Muscle of leg (tissue), 11 donors: ENCODE measurements around the gene MYL10. TPM values are rescaled to one million over a fixed set of nuclear protein-coding genes. Genes with fewer than 3 reads are reported as not detected.

Experiments
- DNase-seq: peaks from one replicate; pipeline ENCODE4 v3.0.0; 2013
- H3K27ac ChIP-seq: one replicate; pipeline ENCODE4 v1.5.1; 2013; ENCODE audit warnings: mild to moderate bottlenecking, low read length, control low read depth
- H3K27me3 ChIP-seq: one replicate; pipeline ENCODE4 v1.6.1; 2013; ENCODE audit warnings: low read length; ENCODE audit not compliant: control insufficient read depth, insufficient read depth
- H3K36me3 ChIP-seq: one replicate; pipeline ENCODE4 v1.6.1; 2013; ENCODE audit warnings: low read length; ENCODE audit not compliant: control insufficient read depth, insufficient read depth
- H3K4me1 ChIP-seq: one replicate; pipeline ENCODE4 v1.6.1; 2013; ENCODE audit warnings: low read length; ENCODE audit not compliant: control insufficient read depth, insufficient read depth
- H3K4me3 ChIP-seq: one replicate; pipeline ENCODE4 v1.5.1; 2013; ENCODE audit warnings: low read length, control low read depth
- H3K9me3 ChIP-seq: replicated peaks from 2 replicates; pipeline ENCODE4 v1.6.1; 2013; ENCODE audit warnings: low read depth, low read length; ENCODE audit not compliant: control insufficient read depth
- WGBS: methylation state at CpG from one replicate; pipeline ENCODE4 v1.1.5; 2013; ENCODE audit warnings: missing lambda C conversion rate; ENCODE audit not compliant: insufficient coverage; 5-methylcytosine and 5-hydroxymethylcytosine counted together
- polyA plus RNA-seq, 8 donors: library from polyadenylated mRNA; unstranded; fragments of 120-200 nt; gene quantifications; one replicate each; pipeline versions ENCODE4 v1.2.1 to v1.2.3, GENCODE V29; 2013; ENCODE audit warnings: inconsistent platforms in 1 of 8, low replicate concordance in 1 of 8; ENCODE audit not compliant: insufficient read length in 8 of 8, insufficient read depth in 1 of 8
- total RNA-seq: library from RNA; stranded (reverse); fragments of 120-200 nt; gene quantifications from one replicate; pipeline ENCODE4 v1.2.4, GENCODE V29; 2013

MYL10 gene
- total and polyA plus RNA-seq, 9 donors = 7.6 to 25.6 (median 14.4) TPM

DNA sequence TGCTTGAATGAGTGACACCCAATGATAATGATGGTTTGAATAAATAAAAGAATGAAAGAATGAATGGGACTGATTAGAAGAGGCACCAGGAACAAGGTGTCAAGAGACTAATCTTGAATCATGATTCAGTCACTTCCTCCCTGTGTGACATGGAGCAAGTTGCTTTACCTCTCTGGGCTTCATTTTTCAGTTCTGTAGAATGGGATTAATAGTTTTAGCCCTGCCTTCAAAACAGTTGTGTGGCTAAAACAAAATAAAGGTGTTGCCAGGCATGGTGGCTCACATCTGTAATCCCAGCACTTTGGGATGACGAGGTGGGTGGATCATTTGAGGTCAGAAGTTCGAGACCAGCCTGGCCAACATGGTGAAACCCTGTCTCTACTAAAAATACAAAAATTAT lies 37.6 kb downstream of the MYL10 start:
- Histone ChIP-seq H3K4me3 (no peak overlapping the region), H3K27me3 (no peaks in the 10 kb centered on the region), H3K4me1 (no peaks in the 10 kb centered on the region), H3K27ac (no peak overlapping the region), H3K9me3 (no peaks in the 10 kb centered on the region), H3K36me3 (no peaks in the 10 kb centered on the region)
- 80% methylated on average over 2 of the region's 2 CpGs for WGBS
- DNase-seq = no peak

DNA sequence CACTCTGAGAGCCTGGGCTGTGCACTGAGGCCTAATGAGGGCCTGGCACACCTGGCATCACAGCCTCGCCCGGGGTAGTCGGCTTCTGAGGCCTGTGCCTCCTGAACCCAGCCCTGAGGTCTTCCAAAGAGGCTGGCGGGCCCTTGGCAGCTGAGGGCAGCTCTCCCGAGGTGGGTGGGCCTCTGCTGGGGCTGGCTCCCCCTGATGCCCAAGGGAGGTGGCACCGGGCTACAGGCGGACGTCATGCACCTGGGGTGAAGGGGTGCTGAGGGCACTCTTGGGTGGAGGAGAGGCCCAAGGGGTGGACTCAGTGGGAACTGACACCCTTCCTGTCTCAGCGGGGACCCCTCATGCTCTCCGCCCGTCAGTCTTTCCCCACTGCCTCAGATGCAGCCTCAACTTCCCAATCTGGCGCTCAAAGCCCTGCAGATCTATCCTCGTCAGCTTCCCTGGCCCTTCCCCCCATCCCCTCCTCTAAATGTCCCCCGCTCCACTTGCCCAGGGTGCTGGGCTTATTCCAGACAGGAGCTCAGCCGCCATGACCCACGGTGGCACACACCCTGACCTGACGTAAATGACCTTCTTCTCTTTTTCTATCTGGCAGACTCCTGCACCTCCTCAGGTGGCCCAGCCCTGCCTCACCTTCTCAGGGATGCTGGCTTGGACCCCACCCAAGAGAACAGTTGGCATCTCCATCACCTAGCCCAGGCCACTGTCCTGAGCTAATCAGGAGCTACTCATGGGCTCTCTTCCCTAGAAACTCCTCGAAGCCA lies 38.2 kb downstream of the MYL10 start:
- no peaks in the 10 kb centered on the region for H3K27me3 ChIP-seq
- no peak overlapping the region for H3K27ac ChIP-seq
- WGBS = 80% methylated on average over 16 of the region's 18 CpGs
- no peaks in the 10 kb centered on the region for H3K9me3 ChIP-seq
- no peak for DNase-seq
- no peaks in the 10 kb centered on the region for H3K4me1 ChIP-seq
- H3K4me3 ChIP-seq = no peak overlapping the region
- H3K36me3 ChIP-seq = no peaks in the 10 kb centered on the region

DNA sequence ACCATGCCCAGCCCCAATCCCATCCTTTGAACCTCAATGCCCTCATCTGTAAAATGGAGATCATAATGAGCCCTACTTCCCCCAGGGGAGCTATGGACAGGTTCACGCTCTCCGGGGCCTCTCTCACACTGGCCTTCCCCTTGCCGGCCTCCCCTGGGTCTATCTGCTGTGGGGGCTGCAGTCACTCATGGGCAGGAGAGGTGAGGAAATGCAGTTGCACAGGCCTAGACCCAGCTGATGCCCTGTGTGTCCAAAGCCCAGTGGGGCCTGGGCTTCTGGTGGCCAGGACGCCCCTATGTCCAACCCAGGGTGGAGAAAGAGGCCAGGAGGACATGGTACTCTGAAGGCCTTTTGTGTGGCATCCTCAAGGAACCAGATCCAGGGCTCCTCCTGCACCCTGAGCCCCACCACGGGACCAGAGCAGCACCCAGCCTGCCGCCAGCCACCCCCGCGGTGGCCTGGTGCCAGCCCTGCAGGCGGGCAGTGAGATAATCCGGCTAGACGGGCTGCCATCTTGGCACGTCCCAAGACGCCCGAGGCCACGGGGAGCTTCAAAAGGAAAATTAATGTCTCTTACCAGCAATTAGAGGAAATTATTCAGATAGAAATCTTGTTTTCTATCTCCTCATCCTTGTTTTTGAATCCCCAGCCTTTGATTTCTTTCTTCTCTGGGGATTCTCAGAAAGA lies 39.0 kb downstream of the MYL10 start:
- Histone ChIP-seq H3K4me1 (no peaks in the 10 kb centered on the region), H3K27ac (no peak overlapping the region), H3K4me3 (no peak overlapping the region), H3K9me3 (no peaks in the 10 kb centered on the region), H3K27me3 (no peaks in the 10 kb centered on the region), H3K36me3 (no peaks in the 10 kb centered on the region)
- DNase-seq = no peak
- 68% methylated on average over 2 of the region's 15 CpGs for whole genome bisulfite sequencing

DNA sequence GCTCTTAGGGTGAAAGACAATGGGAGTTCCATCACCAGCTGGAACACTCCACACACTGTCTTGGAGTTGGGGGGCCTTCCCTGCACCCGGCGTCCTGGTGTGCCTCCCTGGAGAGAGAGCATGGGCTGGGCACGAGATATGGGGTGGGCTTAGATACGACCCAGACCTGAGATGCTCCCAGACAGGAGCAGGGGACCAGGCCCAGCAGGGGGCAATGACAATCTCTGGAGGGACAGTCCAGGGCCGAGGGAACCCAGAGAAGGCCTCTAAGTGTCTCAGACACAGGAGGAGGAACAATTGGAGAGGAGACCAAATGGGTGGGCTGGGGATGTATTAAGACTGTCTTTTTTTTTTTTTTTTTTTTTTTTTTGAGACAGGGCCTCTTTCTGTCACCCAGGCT lies 40.0 kb downstream of the MYL10 start:
- 39% methylated on average over 3 of the region's 5 CpGs for WGBS
- Histone ChIP-seq H3K4me3 (no peak overlapping the region), H3K36me3 (no peaks in the 10 kb centered on the region), H3K27ac (no peak overlapping the region), H3K4me1 (no peaks in the 10 kb centered on the region), H3K27me3 (no peaks in the 10 kb centered on the region), H3K9me3 (no peaks in the 10 kb centered on the region)
- DNase-seq = no peak

DNA sequence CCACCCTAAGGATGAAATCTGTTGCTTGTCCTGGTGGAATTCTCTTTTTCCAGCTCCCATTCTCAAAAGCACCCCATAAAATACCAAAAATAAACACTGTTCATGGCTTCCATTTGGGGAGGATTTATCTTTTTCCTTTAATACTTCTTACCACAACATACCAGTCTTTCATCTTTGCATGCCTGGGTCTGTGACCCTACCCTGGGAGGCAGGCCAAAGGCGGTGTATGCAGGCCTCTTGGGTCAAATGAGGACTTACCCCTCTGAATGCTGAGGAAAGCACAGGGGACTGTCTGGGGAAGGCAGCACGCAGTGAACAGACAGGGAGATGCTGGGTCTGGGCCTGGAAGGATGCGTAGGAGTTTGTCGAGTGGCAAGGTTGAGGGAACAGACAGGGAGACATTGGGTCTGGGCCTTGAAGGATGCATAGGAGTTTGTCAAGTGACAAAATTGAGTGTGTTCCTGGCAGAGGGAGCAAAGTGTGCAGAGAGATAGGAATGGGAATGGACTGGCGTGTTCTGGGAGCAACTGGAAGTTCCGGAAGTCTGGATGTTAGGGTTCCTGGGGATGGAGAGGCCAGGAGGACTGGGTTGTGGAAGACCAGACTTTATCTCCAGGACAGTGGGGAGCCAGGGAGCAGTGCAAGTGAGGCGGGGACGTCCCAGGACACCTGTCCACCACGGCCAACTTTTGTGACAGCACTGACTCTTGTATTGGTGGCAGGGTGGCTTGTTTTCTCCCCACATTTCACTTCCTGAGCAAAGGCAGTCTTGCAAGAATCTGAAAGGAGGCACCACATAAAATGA lies 40.8 kb downstream of the MYL10 start:
- no peak for DNase-seq
- peaks cover 1% of the 10 kb centered on the region for H3K9me3 ChIP-seq
- no peaks in the 10 kb centered on the region for H3K4me1 ChIP-seq
- no peak overlapping the region for H3K4me3 ChIP-seq
- no peaks in the 10 kb centered on the region for H3K36me3 ChIP-seq
- WGBS = 72% methylated on average over 6 of the region's 9 CpGs
- no peaks in the 10 kb centered on the region for H3K27me3 ChIP-seq
- H3K27ac ChIP-seq = no peak overlapping the region

DNA sequence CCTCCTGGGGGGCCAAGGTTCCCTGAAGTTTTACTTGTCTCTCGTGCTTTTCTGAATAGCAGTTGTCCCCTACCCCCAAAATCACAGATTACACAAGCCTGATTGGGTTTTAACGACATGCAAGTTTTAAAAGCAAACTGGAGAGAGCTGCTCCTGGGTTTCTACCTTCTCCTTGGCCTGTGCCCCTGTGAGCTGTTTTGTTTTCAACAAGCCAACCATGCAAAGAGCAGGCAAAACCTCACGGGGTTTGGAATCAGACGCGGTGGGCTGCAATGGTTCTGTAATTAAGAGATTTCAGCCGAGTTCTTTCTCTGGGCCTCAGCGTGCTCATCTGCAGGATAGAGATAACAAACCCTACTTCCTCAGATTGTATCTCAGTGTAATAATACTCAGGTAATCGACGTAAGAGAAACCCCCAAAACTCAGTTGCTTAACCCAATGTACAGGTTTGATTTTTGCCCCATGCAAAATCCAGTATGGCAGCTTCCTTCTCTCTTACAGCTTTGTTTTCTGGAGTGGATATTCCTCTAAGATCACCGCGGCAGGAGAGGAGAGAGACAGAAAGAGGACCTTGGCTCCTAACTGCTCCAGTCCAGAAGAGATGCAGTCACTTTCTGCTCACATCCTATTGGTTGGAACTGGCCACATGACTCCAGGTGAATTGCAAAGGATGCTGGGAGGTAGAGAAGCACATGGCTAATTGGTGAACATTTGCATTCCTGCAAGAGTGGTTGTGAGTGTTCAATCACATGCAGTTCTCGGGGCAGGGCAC lies 42.0 kb downstream of the MYL10 start:
- peaks cover 4% of the 10 kb centered on the region for H3K9me3 ChIP-seq
- H3K36me3 ChIP-seq = no peaks in the 10 kb centered on the region
- H3K4me1 ChIP-seq = no peaks in the 10 kb centered on the region
- H3K27me3 ChIP-seq = no peaks in the 10 kb centered on the region
- WGBS = 74% methylated on average over 3 of the region's 12 CpGs
- H3K4me3 ChIP-seq = no peak overlapping the region
- H3K27ac ChIP-seq = no peak overlapping the region
- DNase-seq = no peak

DNA sequence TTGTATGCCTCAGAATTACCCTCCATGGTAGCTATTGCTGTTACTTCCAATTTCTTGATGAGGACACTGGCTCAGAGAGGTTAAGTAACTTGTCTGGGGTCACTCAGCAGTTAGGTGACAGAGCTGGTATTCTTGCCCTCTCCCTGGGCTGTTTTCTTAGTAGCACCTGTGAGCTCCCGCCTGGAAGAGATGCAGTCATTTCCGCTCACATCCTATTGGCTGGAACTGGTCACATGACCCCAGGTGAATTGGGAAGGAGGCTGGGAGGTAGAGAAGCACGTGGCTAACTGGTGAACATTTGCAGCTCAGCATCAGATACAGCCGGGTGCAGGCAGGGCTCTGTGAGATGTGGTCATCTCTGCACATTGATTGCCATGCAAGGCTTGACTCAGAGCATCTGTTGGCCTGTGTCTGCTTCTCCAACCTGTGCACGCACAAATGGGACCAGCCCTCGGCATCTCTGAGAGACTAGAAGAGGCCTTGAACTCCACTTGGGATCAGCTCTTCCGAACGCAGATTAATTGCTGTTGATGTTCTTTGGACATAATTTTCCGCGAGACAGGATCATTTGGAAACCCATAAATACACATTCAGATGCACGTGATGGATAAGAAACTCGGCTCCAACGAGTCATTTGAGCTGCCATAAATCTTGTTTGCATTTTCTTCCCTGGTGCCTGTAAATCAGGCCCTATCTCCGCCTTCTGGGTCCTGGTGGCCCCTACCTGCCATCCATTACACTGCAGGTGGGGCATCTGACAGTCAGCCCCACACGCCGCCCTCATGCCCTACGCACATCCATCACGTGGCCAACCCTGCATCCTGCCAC lies 42.8 kb downstream of the MYL10 start:
- DNase-seq = no peak
- no peak overlapping the region for H3K27ac ChIP-seq
- no peak overlapping the region for H3K4me3 ChIP-seq
- no peaks in the 10 kb centered on the region for H3K4me1 ChIP-seq
- no peaks in the 10 kb centered on the region for H3K36me3 ChIP-seq
- H3K27me3 ChIP-seq = no peaks in the 10 kb centered on the region
- WGBS = 42% methylated on average over 16 of the region's 18 CpGs
- peaks cover 4% of the 10 kb centered on the region for H3K9me3 ChIP-seq

DNA sequence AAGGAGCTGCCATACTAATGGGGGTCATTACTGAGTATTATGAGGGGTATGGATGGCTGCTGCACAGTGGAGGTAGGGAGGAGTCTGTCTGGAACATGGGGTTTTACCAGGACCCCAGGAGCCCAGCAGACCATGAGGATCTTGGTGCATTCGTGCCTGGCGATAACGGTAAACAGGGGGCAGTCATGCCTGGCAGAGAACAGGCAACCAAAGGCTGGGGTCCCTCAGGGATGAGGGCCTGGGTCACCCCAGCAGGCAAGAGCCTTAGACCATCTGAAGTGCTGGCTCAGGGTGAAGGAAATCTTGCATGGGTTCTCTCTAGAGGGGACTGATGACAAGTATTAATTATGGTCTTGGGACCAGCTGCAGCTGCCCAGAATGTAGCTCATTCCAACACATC lies 46.1 kb downstream of the MYL10 start:
- no peak for DNase-seq
- 90% methylated on average over 3 of the region's 3 CpGs for WGBS
- Histone ChIP-seq H3K36me3 (no peaks in the 10 kb centered on the region), H3K4me3 (no peak overlapping the region), H3K9me3 (peaks cover 4% of the 10 kb centered on the region), H3K27ac (no peak overlapping the region), H3K4me1 (no peaks in the 10 kb centered on the region), H3K27me3 (no peaks in the 10 kb centered on the region)

DNA sequence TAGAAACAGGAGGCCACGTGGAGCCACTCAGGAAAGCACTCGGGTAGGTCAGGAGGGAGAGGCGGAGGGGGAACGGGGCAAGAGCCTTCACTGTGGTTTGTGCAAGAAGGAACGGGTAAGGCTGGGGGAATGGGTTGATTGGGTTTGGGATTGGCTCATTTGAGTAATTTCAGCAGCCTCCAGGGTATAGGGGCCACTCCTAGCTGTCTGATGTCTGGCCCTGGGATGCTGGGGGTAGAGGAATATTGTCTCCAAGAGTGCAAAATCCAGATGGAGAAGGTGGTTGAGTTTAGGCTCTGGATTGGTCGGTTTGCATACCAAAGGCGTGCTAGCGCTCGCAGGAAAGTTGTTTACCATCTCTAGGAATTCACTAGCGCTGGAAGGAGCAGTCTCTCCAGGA lies 47.2 kb downstream of the MYL10 start:
- DNase-seq = no peak
- Histone ChIP-seq H3K27me3 (no peaks in the 10 kb centered on the region), H3K4me1 (no peaks in the 10 kb centered on the region), H3K4me3 (no peak overlapping the region), H3K9me3 (peaks cover 5% of the 10 kb centered on the region), H3K27ac (no peak overlapping the region), H3K36me3 (no peaks in the 10 kb centered on the region)
- WGBS = 58% methylated on average over 1 of the region's 10 CpGs
